Stimulated activated CD8-positive, alpha-beta memory T cell treated with anti-CD3 and anti-CD28 coated beads, Interleukin-2, amount 100 ng/mL, for 48 hours (primary cell): Measurements from ENCODE around the gene SIK1.
"Not testable (repeated sequence)": the region's sequence is repeated elsewhere in the genome, so short reads cannot be mapped to it uniquely, and the experiment has no call there.

Experiments
- DNase-seq, 2 donors: peaks; one replicate each; pipeline ENCODE4 v3.0.0-alpha.2; 2020; ENCODE audit warnings: low read depth in 2 of 2

The SIK1 gene

DNA sequence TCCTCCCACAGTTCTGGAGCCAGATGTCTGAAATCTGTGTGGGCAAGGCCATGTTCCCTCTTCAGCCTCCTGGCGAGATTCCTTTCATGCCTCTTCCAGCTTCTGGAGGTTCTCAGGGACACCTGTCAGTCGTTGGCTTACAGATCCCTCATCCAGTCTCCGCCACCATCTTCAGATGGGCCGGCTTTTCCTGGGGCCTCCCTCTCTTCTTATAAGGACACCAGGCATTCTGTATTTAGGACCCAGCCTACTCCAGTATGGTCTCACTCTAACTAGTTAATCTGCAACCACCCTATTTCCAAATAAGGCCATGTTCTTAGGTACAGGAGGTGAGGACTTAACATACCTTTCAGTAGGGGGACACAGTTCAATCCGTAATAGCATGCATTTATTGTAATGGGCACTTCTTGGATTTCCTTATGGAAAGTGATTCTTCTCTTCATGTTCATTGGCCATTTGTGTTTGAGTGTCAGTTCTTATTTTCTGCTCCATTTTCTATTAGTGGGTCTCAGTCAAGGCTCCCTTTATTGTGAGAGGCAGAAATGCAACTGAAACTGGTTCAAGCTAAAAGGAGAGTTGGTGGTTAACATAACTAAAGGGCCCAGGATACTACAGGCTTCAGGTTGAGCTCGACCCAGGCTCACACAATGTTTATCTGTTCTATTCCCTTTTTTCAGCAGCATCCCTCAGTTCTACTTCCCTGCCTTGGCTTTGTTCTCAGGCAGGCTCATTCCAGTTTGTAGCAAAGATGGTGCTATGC lies 12.6 kb upstream of the SIK1 start:
- DNase-seq = not testable (repeated sequence)

GRCh38 chr21:43436272-43436671 lies 9.3 kb upstream of the SIK1 start:
- not testable (repeated sequence) for DNase-seq

DNA sequence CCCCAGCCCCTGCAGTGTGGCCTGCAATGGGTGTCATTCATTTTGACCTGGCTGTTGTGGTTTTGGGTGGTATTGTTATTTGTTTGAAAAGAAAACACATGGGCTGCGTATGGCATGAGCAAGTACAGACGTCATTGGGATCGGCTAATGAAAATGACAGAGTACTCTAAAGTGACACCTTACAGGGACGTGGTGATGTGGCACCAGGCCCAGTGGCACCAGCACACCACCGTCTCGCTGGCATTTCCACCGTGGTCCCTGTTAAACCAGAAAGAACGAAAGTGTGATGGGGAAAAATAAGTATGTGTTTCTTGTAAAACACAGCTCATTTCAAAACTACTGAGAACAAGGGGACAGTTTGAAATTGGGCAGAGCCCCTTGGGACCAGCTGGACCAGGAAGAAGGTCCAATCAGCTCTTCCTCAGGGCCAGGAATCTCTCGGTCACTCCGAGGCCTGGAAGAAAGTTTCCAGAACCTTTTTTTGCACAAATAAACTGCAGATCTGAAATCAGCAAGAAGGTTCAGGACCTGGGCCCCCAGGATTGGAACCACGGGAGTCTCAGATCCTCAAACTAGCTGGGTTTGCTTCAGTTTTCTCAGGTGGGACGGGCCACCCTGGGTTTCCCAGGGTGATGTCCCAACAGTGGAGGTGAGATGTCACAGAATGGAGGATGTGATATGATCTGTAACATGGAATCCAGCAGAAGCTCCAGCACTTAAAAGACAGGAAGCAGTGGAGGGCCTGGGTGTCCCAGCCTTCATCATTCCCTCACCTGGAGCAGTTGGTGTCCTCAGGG lies 6.6 kb upstream of the SIK1 start:
- DNase-seq = not testable (repeated sequence)

GRCh38 chr21:43430830-43431416 lies 4.0 kb upstream of the SIK1 start:
- not testable (repeated sequence) for DNase-seq

DNA sequence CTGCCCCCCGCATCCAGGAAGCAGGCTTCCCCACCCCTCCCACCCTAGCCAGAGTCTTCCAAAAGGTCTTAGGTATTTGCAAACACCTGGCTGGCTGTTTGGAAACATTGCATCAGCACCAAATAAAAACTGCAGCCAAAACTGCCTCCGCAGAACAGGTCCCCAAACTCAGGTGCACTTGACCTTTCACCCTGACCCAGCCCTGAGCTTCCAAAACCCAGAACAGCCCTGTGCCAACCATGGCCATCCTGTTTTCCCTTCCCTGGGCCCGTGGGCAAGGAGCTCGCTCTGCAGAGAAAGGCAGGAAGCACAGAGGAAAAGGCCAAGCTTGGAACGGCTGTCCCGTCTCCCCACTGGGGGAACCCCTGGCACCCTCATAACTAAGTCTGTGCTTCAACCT lies 2.0 kb upstream of the SIK1 start:
- not testable (repeated sequence) for DNase-seq

DNA sequence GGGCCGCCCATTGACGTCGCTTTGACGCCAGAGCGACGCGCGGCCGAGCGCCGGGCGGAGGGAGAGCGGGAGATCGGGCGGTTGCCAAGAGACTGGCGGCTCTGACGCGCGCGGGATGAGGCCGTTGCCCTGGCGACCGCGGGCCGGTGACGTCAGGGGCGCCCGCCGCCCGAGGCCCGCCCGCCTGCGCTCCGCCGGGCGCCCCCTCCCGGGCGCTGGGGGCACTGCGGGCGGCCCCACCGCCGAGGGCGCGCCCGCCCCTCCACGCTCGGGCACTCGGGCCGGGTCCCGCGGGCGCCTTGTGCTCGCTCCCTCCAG lies 270 bp upstream of the SIK1 start:
- not testable (repeated sequence) for DNase-seq

GRCh38 chr21:43426004-43426403 lies 927 bp downstream of the SIK1 start:
- DNase-seq = not testable (repeated sequence)

- DNase-seq = not testable (repeated sequence)
Measured at GRCh38 chr21:43419475-43419874, 7.5 kb downstream of the SIK1 start.

- not testable (repeated sequence) for DNase-seq
Measured at GRCh38 chr21:43414576-43414975, 12.4 kb downstream of the SIK1 start.

DNA sequence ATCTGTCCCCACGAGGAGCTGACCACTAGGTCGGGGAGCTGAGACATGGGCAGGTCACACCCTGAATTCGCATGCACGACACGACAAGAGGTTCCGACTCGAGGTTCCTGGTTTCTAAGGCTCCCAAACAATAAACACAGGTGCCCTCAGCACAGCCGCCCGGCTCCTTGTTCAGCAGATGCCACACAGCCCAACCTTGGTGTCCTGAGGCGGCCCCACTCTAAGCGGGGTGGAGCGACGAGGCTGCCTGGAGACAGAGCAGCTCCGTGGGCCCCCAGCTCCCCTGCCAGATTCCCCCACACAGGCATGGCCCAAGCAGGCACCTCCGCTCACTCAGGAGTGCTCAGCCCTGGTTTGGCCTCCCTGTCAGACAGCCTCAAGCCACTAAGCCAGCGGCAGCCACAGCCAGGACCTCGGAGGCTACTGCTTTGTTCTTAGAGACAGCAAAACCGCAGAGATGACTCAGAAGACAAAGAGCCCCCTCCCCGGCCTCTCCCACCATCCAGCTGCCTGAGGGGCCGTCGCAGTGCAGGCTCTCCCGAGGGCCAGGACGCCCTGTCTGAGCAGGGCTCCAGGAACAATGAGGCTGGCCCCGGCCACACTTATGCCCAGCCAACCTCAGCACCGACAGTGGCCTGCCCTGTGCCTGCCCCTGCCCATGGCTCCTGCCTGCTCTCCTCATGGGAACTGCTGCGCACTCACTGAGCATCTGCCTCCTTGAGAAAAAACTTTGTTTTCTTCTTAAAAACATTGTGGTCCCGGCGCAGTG lies 14.7 kb downstream of the SIK1 start:
- DNase-seq = not testable (repeated sequence)

DNA sequence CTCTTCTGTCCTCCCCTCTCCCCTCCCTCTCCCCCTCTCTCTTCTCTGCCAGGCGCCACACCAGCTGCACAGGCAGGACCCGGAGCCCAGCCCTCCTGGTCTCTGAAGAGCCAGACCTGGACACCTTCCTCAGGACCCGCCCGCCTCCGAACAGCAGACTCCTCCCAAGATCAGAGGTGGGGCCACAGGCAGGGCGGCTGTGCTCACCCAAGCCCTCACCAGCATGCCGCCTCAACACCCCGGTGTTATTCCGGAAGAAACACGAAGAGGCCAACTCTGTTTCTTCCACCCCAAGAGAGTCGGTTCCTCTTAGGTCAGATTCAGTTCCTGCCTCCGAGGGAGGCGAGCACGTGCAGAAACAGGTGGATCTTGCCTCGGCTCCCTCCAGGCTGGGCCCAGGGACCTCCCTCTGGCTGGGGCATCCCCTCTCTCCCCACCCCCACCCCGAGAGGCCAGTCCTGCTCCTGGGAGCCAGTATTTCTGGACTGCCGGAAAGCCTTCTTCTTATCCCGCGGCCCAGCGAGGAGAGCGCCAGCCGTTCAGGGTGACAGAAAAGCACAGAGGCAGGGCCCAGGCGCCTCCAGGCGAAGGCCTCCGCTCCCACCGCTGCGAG lies 16.4 kb downstream of the SIK1 start:
- DNase-seq = not testable (repeated sequence)

DNA sequence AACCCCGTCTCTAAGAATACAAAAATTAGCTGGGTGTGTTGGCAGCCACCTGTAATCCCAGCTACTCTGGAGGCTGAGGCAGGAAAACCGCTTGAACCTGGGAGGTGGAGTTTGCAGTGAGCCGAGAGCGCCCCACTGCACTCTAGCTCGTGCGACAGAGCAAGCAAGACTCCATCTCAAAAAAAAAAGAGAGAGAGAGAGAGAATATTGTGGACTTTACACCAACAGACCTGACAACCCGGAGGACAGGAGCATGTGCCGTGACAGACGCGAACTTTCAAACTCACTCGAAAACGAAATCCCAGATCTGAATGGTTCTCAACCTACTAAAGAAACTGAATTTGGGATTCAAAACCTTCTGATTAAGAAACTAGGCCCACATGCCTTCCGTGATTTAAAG lies 19.8 kb downstream of the SIK1 start:
- not testable (repeated sequence) for DNase-seq

- not testable (repeated sequence) for DNase-seq
Measured at GRCh38 chr21:43404450-43404849, 22.5 kb downstream of the SIK1 start.

DNA sequence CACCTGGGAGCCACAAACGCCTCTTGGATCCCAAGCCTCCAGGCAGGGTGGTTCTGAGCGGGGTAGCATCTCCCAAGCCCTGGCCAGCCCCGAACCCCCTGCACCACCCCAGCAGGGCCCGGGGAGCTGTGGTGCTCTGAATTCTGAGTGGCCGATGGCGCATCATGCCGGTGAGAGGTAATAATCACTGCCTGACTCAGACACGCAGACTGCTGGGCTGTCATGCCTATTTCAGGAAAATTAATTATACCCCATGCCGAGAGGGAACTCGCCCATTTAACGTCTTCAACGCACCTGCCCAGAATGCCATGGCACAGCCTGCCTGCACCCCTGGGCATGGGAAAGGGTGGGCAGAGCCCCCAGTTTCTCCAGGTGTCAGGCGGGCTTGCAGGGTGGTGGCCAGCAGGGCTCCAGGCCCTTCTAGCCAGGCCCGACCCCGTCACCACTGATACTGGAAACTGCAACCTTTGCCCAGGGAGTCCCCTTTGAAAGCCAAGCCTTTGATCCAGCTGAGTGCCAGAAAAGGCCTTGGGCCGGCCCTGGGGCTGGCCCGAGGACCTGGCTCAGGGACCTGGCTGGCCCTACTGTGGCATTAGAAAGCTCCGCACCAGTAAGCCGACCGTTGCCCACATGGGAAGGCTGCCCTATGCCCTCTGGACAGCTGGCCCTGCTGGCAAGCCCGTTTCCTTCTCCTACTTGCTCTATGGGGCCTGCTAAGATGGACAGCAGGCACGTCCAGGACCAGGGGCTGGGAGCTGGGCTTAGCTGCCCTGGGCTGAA lies 23.1 kb downstream of the SIK1 start:
- DNase-seq = not testable (repeated sequence)

GRCh38 chr21:43401125-43401524 lies 25.8 kb downstream of the SIK1 start:
- not testable (repeated sequence) for DNase-seq

DNA sequence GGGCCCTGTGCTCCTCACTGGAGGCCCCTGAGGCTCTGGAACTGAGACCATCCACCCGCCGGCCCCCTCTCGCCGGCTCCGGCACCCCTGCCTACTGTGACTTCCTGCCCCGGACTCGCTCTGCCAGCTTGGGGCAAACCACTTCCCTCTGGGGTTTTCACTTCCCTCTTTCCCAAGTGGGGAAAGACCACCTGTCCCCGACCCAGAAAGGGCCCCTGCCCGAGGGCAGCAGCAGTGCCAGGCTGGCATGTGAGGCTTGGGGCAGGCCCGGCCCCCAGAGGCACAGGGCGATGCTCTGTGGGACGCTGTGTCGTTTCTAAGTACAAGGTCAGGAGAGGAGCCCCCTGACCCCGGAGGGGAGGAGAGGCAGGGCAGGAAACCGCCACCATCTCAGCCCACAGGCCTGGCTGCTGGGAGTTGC lies 27.3 kb downstream of the SIK1 start:
- DNase-seq = not testable (repeated sequence)

DNA sequence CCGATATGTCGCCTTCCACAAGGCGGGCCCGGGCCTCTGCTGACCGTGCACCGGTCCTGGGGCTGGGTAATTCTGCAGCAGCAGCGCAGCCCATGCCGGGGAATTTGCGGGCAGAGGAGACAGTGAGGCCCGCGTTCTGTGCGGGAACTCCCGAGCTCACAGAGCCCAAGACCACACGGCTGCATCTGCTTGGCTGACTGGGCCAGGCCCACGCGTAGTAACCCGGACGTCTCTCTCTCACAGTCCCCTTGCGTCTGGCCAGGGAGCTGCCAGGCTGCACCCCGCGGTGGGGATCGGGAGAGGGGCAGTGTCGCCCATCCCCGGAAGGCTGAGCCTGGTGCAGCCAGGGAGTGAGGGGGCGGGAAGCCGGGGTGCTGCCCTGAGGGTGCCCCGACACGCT lies 27.8 kb downstream of the SIK1 start:
- not testable (repeated sequence) for DNase-seq

- not testable (repeated sequence) for DNase-seq
Measured at GRCh38 chr21:43398533-43398932, 28.4 kb downstream of the SIK1 start.

GRCh38 chr21:43398000-43398399 lies 28.9 kb downstream of the SIK1 start:
- DNase-seq = not testable (repeated sequence)

DNA sequence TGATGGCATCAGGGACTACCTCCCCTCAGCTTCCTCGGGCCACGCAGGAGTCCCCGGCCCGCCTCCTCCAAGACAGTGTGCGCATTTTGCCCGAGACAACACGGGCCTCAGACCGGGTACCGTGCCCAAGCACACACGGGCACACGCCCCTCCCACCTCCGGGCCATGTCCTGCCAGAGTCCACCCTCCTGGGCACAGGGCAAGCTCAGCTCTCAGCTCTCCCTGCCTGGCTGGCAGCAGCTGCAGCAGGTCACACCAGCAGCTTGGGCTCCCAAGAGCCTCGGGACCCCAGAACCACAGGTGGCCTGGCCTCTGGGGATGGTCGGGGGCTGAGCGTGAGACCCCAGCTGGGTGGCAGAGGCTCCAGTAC lies 29.5 kb downstream of the SIK1 start:
- not testable (repeated sequence) for DNase-seq
